Lower leg skin (tissue), 4 donors: ENCODE data around the gene ZNF20. TPM values are rescaled to one million over a fixed set of nuclear protein-coding genes. Genes with fewer than 3 reads are reported as not detected.

Experiments used
- DNase-seq, 2 donors: peaks; one replicate each; pipeline ENCODE4 v3.0.0-alpha.2; 2019; ENCODE audit warnings: low spot score in 2 of 2
- H3K4me3 ChIP-seq: fragments of 200-600 bp; sonication (generic); 2 replicates; pipeline ENCODE4 v1.5.1; 2017; ENCODE audit warnings: mild to moderate bottlenecking, low read depth; ENCODE audit not compliant: poor library complexity, severe bottlenecking
- CTCF ChIP-seq, 3 donors: fragments of 450-650 bp; IDR thresholded peaks; one replicate each; pipeline ENCODE4 v1.5.1; 2016; ENCODE audit warnings: antibody characterized with exemption in 3 of 3, mild to moderate bottlenecking in 3 of 3, moderate library complexity in 2 of 3
- POLR2A ChIP-seq, 2 donors: fragments of 450-650 bp; IDR thresholded peaks; one replicate each; pipeline ENCODE4 v1.6.1; 2016 to 2017; ENCODE audit warnings: antibody characterized with exemption in 2 of 2, mild to moderate bottlenecking in 1 of 2, moderate library complexity in 1 of 2
- WGBS, 2 donors: methylation state at CpG; one replicate each; pipeline ENCODE4 v1.1.5; 2018; 5-methylcytosine and 5-hydroxymethylcytosine counted together
- intact Hi-C: fragments of 100-400 bp; cut with DNase I; formaldehyde crosslinking; loops from one replicate; pipeline ENCODE4 v1.15.0; 2023; ENCODE audit warnings: low total_unique reads
- total RNA-seq, 4 donors: library from RNA; depleted of rRNA; stranded (reverse); fragments of >200 nt; gene quantifications; one replicate each; pipeline ENCODE4 v1.1.0, GENCODE V29; 2016

The ZNF20 gene
- 1 to 10 TPM; 1.5 to 6.1 (median 4.0) TPM for total RNA-seq

- peak; percentile 97 to 99 for DNase-seq
- WGBS, 2 donors: 0% methylated on average over 10 to 31 of the region's 49 CpGs
- TF ChIP-seq POLR2A (IDR thresholded peaks at IDR 0.05) (no peak), CTCF (IDR thresholded peaks at IDR 0.05) (no peak)
- peak within 1 kb of the TSS; percentile 62 for H3K4me3 ChIP-seq
- intact Hi-C loops: loop anchor here (5.0 to 10.0 kb wide), 2 partner anchors 65 to 173 kb away; partner anchors contain the start of gene ZNF763
Observed at GRCh38 chr19:12139885-12140544, at the start of gene ZNF20. Gene ZNF20, minus strand, starts transcription at chr19:12140350. Its CDS starts 168 bp downstream, at chr19:12140182.

GRCh38 chr19:12187625-12188024, 47.5 kb upstream of the ZNF20 start:
- DNase-seq: no peak
- H3K4me3 ChIP-seq: no peak overlapping the region
- TF ChIP-seq POLR2A (IDR thresholded peaks at IDR 0.05) (no peak), CTCF (IDR thresholded peaks at IDR 0.05) (no peak)
- WGBS, 2 donors: 97% methylated on average over 6 of the region's 6 CpGs
- intact Hi-C loops: no loop called here

GRCh38 chr19:12180377-12180776, 40.2 kb upstream of the ZNF20 start:
- no peak for DNase-seq
- intact Hi-C loops: no loop called here
- H3K4me3 ChIP-seq: no peak overlapping the region
- WGBS, 2 donors: 95 to 98% methylated on average over 3 of the region's 3 CpGs
- no peak for TF ChIP-seq POLR2A (IDR thresholded peaks at IDR 0.05)
- no peak for TF ChIP-seq CTCF (IDR thresholded peaks at IDR 0.05)

GRCh38 chr19:12166626-12167025, 26.5 kb upstream of the ZNF20 start:
- no peak for DNase-seq
- 88 to 90% methylated on average over 1 of the region's 1 CpG for WGBS, 2 donors
- no peak for TF ChIP-seq CTCF (IDR thresholded peaks at IDR 0.05)
- TF ChIP-seq POLR2A (IDR thresholded peaks at IDR 0.05): no peak
- H3K4me3 ChIP-seq: no peak overlapping the region
- intact Hi-C loops: no loop called here

GRCh38 chr19:12163826-12164225, 23.7 kb upstream of the ZNF20 start:
- TF ChIP-seq POLR2A (IDR thresholded peaks at IDR 0.05) (no peak), CTCF (IDR thresholded peaks at IDR 0.05) (no peak)
- DNase-seq: no peak
- intact Hi-C loops: no loop called here
- peak overlapping the region; percentile 92 for H3K4me3 ChIP-seq
- WGBS, 2 donors: 15% methylated on average over 2 of the region's 2 CpGs
